Measurements from ENCODE around the gene ANO9.

Gene ANO9

GRCh38 chr11:385594-386351, 56.0 kb downstream of the ANO9 start:
- Histone ChIP-seq H3K4me3 (ENCODE audit: low read depth in 1 of 2, low read length in 1 of 2) (no peak overlapping the region), H3K36me3 (no peaks in the 10 kb centered on the region), H3K9me3 (peaks cover 5% of the 10 kb centered on the region), H3K27ac (no peak overlapping the region), H3K4me1 (ENCODE audit: control insufficient read depth in 1 of 2, insufficient read depth in 1 of 2, low read depth in 1 of 2, low read length in 1 of 2) (no peaks in the 10 kb centered on the region), H3K27me3 (peaks cover 37% of the 10 kb centered on the region)
- TF ChIP-seq CTCF (IDR thresholded peaks at IDR 0.05) = no peak

- no peak overlapping the region for H3K27ac ChIP-seq
- H3K27me3 ChIP-seq = peaks cover 37% of the 10 kb centered on the region
- H3K36me3 ChIP-seq = no peaks in the 10 kb centered on the region
- H3K4me3 ChIP-seq (ENCODE audit: low read depth in 1 of 2, low read length in 1 of 2) = no peak overlapping the region
- H3K4me1 ChIP-seq (ENCODE audit: control insufficient read depth in 1 of 2, insufficient read depth in 1 of 2, low read depth in 1 of 2, low read length in 1 of 2) = no peaks in the 10 kb centered on the region
- peaks cover 5% of the 10 kb centered on the region for H3K9me3 ChIP-seq
- TF ChIP-seq CTCF (IDR thresholded peaks at IDR 0.05) = no peak
These were observed 57.3 kb downstream of the ANO9 start for GRCh38 chr11:384511-384910.

- TF ChIP-seq CTCF (IDR thresholded peaks at IDR 0.05) = no peak
- no peak overlapping the region for H3K27ac ChIP-seq
- peaks cover 37% of the 10 kb centered on the region for H3K27me3 ChIP-seq
- peaks cover 5% of the 10 kb centered on the region for H3K9me3 ChIP-seq
- H3K4me3 ChIP-seq (ENCODE audit: low read depth in 1 of 2, low read length in 1 of 2) = no peak overlapping the region
- H3K4me1 ChIP-seq (ENCODE audit: control insufficient read depth in 1 of 2, insufficient read depth in 1 of 2, low read depth in 1 of 2, low read length in 1 of 2) = no peaks in the 10 kb centered on the region
- H3K36me3 ChIP-seq = no peaks in the 10 kb centered on the region
These were observed 58.4 kb downstream of the ANO9 start for GRCh38 chr11:383431-383830.

- Histone ChIP-seq H3K27me3 (peaks cover 34% of the 10 kb centered on the region), H3K36me3 (no peaks in the 10 kb centered on the region), H3K27ac (no peak overlapping the region), H3K4me1 (ENCODE audit: control insufficient read depth in 1 of 2, insufficient read depth in 1 of 2, low read depth in 1 of 2, low read length in 1 of 2) (no peaks in the 10 kb centered on the region), H3K4me3 (ENCODE audit: low read depth in 1 of 2, low read length in 1 of 2) (no peak overlapping the region), H3K9me3 (peaks cover 5% of the 10 kb centered on the region)
- TF ChIP-seq CTCF (IDR thresholded peaks at IDR 0.05) = no peak
These were observed 59.7 kb downstream of the ANO9 start for GRCh38 chr11:382081-382629.

GRCh38 chr11:381501-382072, 60.2 kb downstream of the ANO9 start:
- peaks cover 34% of the 10 kb centered on the region for H3K27me3 ChIP-seq
- no peak overlapping the region for H3K4me3 ChIP-seq (ENCODE audit: low read depth in 1 of 2, low read length in 1 of 2)
- H3K36me3 ChIP-seq = no peaks in the 10 kb centered on the region
- peaks cover 5% of the 10 kb centered on the region for H3K9me3 ChIP-seq
- H3K4me1 ChIP-seq (ENCODE audit: control insufficient read depth in 1 of 2, insufficient read depth in 1 of 2, low read depth in 1 of 2, low read length in 1 of 2) = no peaks in the 10 kb centered on the region
- no peak overlapping the region for H3K27ac ChIP-seq
- TF ChIP-seq CTCF (IDR thresholded peaks at IDR 0.05) = no peak
